GM18909 (cell line): ENCODE data around the gene PALMD.

ENCODE experiments used
- ATAC-seq: cut with Tn5 transposase; IDR thresholded peaks from one replicate; pipeline ENCODE4 v1.9.1; 2021; ENCODE audit warnings: mild to moderate bottlenecking; ENCODE audit not compliant: unreplicated experiment, poor library complexity

The PALMD gene

GRCh38 chr1:99682291-99682751 is 36.4 kb downstream of the PALMD start:
- no peak for ATAC-seq

GRCh38 chr1:99685516-99686180 is 39.7 kb downstream of the PALMD start:
- peak; percentile 85 for ATAC-seq

- no peak for ATAC-seq
These were observed 45.3 kb downstream of the PALMD start for GRCh38 chr1:99691175-99691574.

GRCh38 chr1:99696616-99697015 is 50.7 kb downstream of the PALMD start:
- ATAC-seq, result no peak

- ATAC-seq, result no peak
These were observed 51.7 kb downstream of the PALMD start for GRCh38 chr1:99697580-99697979.

GRCh38 chr1:99700020-99700419 is 54.1 kb downstream of the PALMD start:
- no peak for ATAC-seq

- no peak for ATAC-seq
These were observed 56.3 kb downstream of the PALMD start for GRCh38 chr1:99702221-99702620.

GRCh38 chr1:99704356-99704816 is 58.5 kb downstream of the PALMD start:
- no peak for ATAC-seq

GRCh38 chr1:99705385-99705784 is 59.5 kb downstream of the PALMD start:
- no peak for ATAC-seq

- ATAC-seq, result peak; percentile 87
These were observed 61.7 kb downstream of the PALMD start for GRCh38 chr1:99707535-99708142.

- no peak for ATAC-seq
These were observed 65.1 kb downstream of the PALMD start for GRCh38 chr1:99710994-99711393.

- ATAC-seq, result no peak
These were observed 67.1 kb downstream of the PALMD start for GRCh38 chr1:99713006-99713405.

GRCh38 chr1:99717005-99717404 is 71.1 kb downstream of the PALMD start:
- no peak for ATAC-seq

- no peak for ATAC-seq
These were observed 77.3 kb downstream of the PALMD start for GRCh38 chr1:99723251-99723650.

- ATAC-seq, result no peak
These were observed 80.1 kb downstream of the PALMD start for GRCh38 chr1:99725996-99726395.

- ATAC-seq, result no peak
These were observed 80.5 kb downstream of the PALMD start for GRCh38 chr1:99726407-99726806.

GRCh38 chr1:99726818-99727217 is 80.9 kb downstream of the PALMD start:
- ATAC-seq, result no peak

- ATAC-seq, result no peak
These were observed 81.8 kb downstream of the PALMD start for GRCh38 chr1:99727575-99728185.

- ATAC-seq, result peak; percentile 67
These were observed 82.8 kb downstream of the PALMD start for GRCh38 chr1:99728494-99729235.

GRCh38 chr1:99731384-99731783 is 85.5 kb downstream of the PALMD start:
- no peak for ATAC-seq

GRCh38 chr1:99735852-99736251 is 89.9 kb downstream of the PALMD start:
- no peak for ATAC-seq
